CD4-positive, alpha-beta T cell (primary cell): ENCODE measurements around the gene ZNF714. TPM values are rescaled to one million over a fixed set of nuclear protein-coding genes. Genes with fewer than 3 reads are reported as not detected.

Experiments
- ATAC-seq: fragments of 200-7000 bp; cut with Tn5 transposase; one replicate; pipeline ENCODE4 v1.10.0; 2022; ENCODE audit warnings: mild to moderate bottlenecking; ENCODE audit not compliant: poor library complexity
- CTCF ChIA-PET: fragments of 350-600 bp; sonication (Branson Sonifier 250); formaldehyde crosslinking; loops from one replicate; lab custom pipeline; 2021; ENCODE audit warnings: antibody characterized with exemption, inconsistent platforms; lab: Charles Lee
- POLR2A ChIA-PET: fragments of 350-600 bp; sonication (Branson Sonifier 250); formaldehyde crosslinking; loops from one replicate; lab custom pipeline; 2021; ENCODE audit warnings: antibody characterized with exemption, inconsistent platforms; lab: Charles Lee
- DNase-seq, 14 experiments: peaks; one replicate each; pipeline ENCODE4 v3.0.0-alpha.2; 2013 to 2020; ENCODE audit warnings: mixed read lengths in 2 of 14
- H3K27ac ChIP-seq, 2 donors: one replicate each; pipeline versions ENCODE4 v1.5.1 to v1.7.0; 2013; ENCODE audit warnings: low read length in 2 of 2, low read depth in 1 of 2, mild to moderate bottlenecking in 1 of 2
- H3K27me3 ChIP-seq, 2 experiments: 1 replicate in 1 of 2; 2 replicates in 1 of 2; pipeline versions ENCODE4 v1.6.1 to v1.7.0; 2013; ENCODE audit warnings: low read length in 2 of 2, control low read depth in 1 of 2, mild to moderate bottlenecking in 1 of 2, moderate library complexity in 1 of 2; ENCODE audit not compliant: insufficient read depth in 2 of 2, control insufficient read depth in 1 of 2
- H3K36me3 ChIP-seq: one replicate; pipeline ENCODE4 v1.6.1; 2013; ENCODE audit warnings: low read length, control low read depth; ENCODE audit not compliant: insufficient read depth
- H3K4me1 ChIP-seq: one replicate; pipeline ENCODE4 v1.6.1; 2013; ENCODE audit warnings: low read length, control low read depth; ENCODE audit not compliant: insufficient read depth
- H3K4me3 ChIP-seq: one replicate; pipeline ENCODE4 v1.5.1; 2013; ENCODE audit warnings: mild to moderate bottlenecking, low read length, moderate library complexity
- H3K9me3 ChIP-seq, 2 experiments: 1 replicate in 1 of 2; 2 replicates in 1 of 2; pipeline versions ENCODE4 v1.6.1 to v1.7.0; 2013; ENCODE audit warnings: low read length in 2 of 2, mild to moderate bottlenecking in 2 of 2, control low read depth in 1 of 2, moderate library complexity in 1 of 2; ENCODE audit not compliant: control insufficient read depth in 1 of 2, insufficient read depth in 1 of 2
- H3K27ac Mint-ChIP-seq: one replicate; pipeline ENCODE4 v1.8.0; 2020; ENCODE audit warnings: mixed read lengths
- H3K27me3 Mint-ChIP-seq: one replicate; pipeline ENCODE4 v1.8.0; 2021; ENCODE audit warnings: mixed read lengths
- H3K36me3 Mint-ChIP-seq: one replicate; pipeline ENCODE4 v1.8.0; 2021; ENCODE audit warnings: low read depth, mixed read lengths
- H3K4me1 Mint-ChIP-seq: one replicate; pipeline ENCODE4 v1.8.0; 2021; ENCODE audit warnings: low read depth, mixed read lengths
- H3K4me3 Mint-ChIP-seq: one replicate; pipeline ENCODE4 v1.8.0; 2020; ENCODE audit warnings: mild to moderate bottlenecking, mixed read lengths
- H3K9me3 Mint-ChIP-seq: one replicate; pipeline ENCODE4 v1.8.0; 2020; ENCODE audit warnings: mixed read lengths
- intact Hi-C, 2 experiments: fragments of 100-400 bp; cut with DNase I in 1 of 2; cut with micrococcal nuclease in 1 of 2; formaldehyde crosslinking; loops; one replicate each; pipeline versions ENCODE4 v1.15.1 to v1.9.0; 2023 to 2025; cut with DNase I, micrococcal nuclease
- total RNA-seq, 174 experiments: library from RNA in 2 of 174; stranded (reverse) in 2 of 174; gene quantifications; one replicate each; pipeline ENCODE4 v1.2.3 and lab custom pipeline; 2021 to 2026
- TF ChIP-seq, protein P1 (sequence below): fragments of 200-600 bp; IDR thresholded peaks from one replicate; pipeline ENCODE4 v1.8.0; 2022; ENCODE audit warnings: antibody characterized with exemption, mild to moderate bottlenecking

The ZNF714 gene
- total RNA-seq, 2 experiments from 2014 or later = 8.0 to 10.0 TPM

DNA sequence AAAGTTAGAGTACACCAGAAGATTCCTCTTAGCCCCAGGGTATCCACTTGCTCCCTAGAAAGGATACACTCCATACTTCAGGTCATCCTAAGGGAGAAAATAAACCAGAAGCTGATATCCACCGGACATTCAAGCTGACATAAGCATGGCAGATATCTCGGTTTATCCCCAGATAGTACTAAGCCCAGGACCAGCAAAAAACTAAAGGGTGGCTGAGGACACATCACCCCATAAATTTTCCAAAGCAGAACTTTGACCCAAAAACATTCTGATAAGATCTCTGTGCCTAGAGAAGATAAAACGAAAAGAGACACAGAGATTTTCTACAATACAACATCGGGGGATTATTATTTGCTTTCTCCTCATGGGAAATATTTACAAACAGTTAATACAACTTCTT lies 45.9 kb downstream of the ZNF714 start:
- Mint-ChIP-seq H3K27ac (no peak overlapping the region), H3K4me3 (no peak overlapping the region), H3K9me3 (peaks cover 5% of the 10 kb centered on the region), H3K27me3 (peaks cover 3% of the 10 kb centered on the region), H3K36me3 (peaks cover 4% of the 10 kb centered on the region), H3K4me1 (no peaks in the 10 kb centered on the region)
- ChIA-PET CTCF (no interaction called here), POLR2A (interaction anchor here (0.7 kb wide), 1 partner anchor 29 kb away, joined by 3 read pairs; no protein-coding TSS in a partner anchor)
- H3K36me3 ChIP-seq = no peaks in the 10 kb centered on the region
- DNase-seq = no peak
- no peak overlapping the region for H3K27ac ChIP-seq
- H3K27me3 ChIP-seq = no peaks in the 10 kb centered on the region
- intact Hi-C loops = no loop called here
- no peak overlapping the region for H3K4me3 ChIP-seq
- H3K9me3 ChIP-seq = peaks cover 4 to 11% of the 10 kb centered on the region in 2 experiments
- no peaks in the 10 kb centered on the region for H3K4me1 ChIP-seq
- TF ChIP-seq, protein P1, sequence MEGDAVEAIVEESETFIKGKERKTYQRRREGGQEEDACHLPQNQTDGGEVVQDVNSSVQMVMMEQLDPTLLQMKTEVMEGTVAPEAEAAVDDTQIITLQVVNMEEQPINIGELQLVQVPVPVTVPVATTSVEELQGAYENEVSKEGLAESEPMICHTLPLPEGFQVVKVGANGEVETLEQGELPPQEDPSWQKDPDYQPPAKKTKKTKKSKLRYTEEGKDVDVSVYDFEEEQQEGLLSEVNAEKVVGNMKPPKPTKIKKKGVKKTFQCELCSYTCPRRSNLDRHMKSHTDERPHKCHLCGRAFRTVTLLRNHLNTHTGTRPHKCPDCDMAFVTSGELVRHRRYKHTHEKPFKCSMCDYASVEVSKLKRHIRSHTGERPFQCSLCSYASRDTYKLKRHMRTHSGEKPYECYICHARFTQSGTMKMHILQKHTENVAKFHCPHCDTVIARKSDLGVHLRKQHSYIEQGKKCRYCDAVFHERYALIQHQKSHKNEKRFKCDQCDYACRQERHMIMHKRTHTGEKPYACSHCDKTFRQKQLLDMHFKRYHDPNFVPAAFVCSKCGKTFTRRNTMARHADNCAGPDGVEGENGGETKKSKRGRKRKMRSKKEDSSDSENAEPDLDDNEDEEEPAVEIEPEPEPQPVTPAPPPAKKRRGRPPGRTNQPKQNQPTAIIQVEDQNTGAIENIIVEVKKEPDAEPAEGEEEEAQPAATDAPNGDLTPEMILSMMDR = no peak
- ATAC-seq = no peak

DNA sequence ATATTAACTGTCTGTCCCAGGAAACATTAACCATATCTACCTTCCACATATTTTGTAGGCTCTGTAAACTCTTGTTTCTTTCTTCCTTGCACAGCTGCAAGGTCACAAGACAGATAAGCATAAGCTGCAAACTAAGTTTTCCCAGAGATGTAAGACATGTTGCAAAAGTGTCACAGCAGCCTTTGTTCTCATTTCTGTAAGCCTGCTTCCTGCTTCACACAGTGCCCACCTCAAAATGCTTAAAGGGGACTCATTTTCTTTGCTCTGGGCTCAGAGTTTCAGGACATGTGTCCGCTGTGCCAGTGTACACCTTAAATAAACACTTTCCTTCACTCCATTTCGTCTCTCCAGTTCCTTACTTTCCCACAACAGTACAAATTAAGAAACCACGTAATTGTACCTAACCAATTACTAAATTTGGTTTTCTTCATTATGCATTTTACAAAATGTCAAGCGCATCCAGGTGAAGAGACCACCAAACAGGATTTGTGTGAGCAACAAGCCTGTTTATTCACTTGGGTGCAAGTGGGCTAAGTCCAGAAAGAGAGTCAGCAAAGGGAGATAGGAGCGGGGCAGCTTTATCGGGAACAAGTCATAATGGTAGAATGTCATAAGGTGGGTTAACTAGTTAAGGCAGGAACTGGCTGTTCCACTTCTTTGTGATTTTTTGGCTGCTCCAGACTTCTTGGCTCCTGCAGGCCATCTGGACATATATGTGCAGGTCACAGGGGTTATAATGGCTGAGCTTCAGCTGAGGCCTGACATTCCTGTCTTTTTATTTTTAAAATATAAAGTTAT lies 47.1 kb downstream of the ZNF714 start:
- H3K9me3 ChIP-seq = peaks cover 4% of the 10 kb centered on the region in 2 experiments
- DNase-seq (no peak), ATAC-seq (no peak)
- peaks cover 5% of the 10 kb centered on the region for H3K9me3 Mint-ChIP-seq
- H3K4me1 Mint-ChIP-seq = no peaks in the 10 kb centered on the region
- H3K27me3 Mint-ChIP-seq = peaks cover 3% of the 10 kb centered on the region
- H3K4me1 ChIP-seq = no peaks in the 10 kb centered on the region
- H3K27ac Mint-ChIP-seq = no peak overlapping the region
- H3K4me3 Mint-ChIP-seq = no peak overlapping the region
- H3K36me3 Mint-ChIP-seq = peaks cover under 1% of the 10 kb centered on the region
- POLR2A ChIA-PET = no interaction called here
- H3K27me3 ChIP-seq = no peaks in the 10 kb centered on the region
- CTCF ChIA-PET = no interaction called here
- H3K36me3 ChIP-seq = no peaks in the 10 kb centered on the region
- intact Hi-C loops = no loop called here
- TF ChIP-seq, protein P1 = no peak
- no peak overlapping the region for H3K27ac ChIP-seq
- H3K4me3 ChIP-seq = no peak overlapping the region

DNA sequence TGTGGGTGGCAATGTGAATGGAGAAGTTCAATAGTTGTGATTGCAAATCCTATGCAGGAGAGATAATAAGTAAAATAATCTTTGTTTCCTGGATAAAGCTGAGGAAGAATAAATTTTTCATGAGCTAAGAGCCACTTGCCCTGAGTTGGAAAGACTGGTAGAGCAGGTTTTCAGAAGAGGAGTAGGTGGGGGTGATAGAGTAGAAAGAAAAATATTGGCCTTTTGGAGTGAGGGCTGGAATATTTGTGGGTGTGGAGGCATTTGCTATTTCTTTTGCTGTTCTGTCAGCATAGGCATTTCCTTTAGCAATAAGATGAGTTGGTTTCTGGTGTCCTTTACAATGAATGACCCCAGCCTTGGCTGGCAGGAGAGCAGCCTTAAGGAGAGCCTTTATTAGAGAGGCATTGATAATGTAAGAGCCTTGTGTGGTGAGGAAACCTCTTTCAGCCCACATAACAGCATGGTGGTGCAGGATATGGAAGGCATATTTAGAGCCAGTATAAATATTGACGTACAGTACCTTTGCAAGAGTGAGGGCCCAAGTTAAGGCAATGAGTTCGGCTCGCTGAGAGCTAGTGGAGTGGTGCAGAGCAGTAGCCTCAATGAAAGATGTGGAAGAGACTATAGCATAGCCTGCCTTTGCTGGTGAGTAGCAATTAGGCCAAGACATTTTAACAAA lies 48.2 kb downstream of the ZNF714 start:
- Mint-ChIP-seq H3K4me1 (no peaks in the 10 kb centered on the region), H3K27ac (no peak overlapping the region), H3K36me3 (no peaks in the 10 kb centered on the region), H3K9me3 (peaks cover 5% of the 10 kb centered on the region), H3K4me3 (no peak overlapping the region), H3K27me3 (peaks cover 3% of the 10 kb centered on the region)
- no peak overlapping the region for H3K4me3 ChIP-seq
- no peak for DNase-seq
- no peak overlapping the region for H3K27ac ChIP-seq
- intact Hi-C loops = no loop called here
- no peaks in the 10 kb centered on the region for H3K27me3 ChIP-seq
- H3K4me1 ChIP-seq = no peaks in the 10 kb centered on the region
- ChIA-PET POLR2A (no interaction called here), CTCF (no interaction called here)
- TF ChIP-seq, protein P1 = no peak
- H3K36me3 ChIP-seq = no peaks in the 10 kb centered on the region
- no peak for ATAC-seq
- peaks cover 4% of the 10 kb centered on the region in 2 experiments for H3K9me3 ChIP-seq
